Measurements from ENCODE around the gene ZDHHC3.

- no peak for TF ChIP-seq CTCF (IDR thresholded peaks at IDR 0.05; ENCODE audit: low read depth, low read length)
- no peak for TF ChIP-seq EZH2phosphoT487 (IDR thresholded peaks at IDR 0.05; ENCODE audit: low read depth)
These were observed 43.7 kb downstream of the ZDHHC3 start for GRCh38 chr3:44932271-44932670.

Data from OCI-LY3 (cell line).